GM12874 (cell line): ENCODE results near the gene FAM222A.

Experiments used
- TF ChIP-seq, protein P1 (sequence below): IDR thresholded peaks from 2 replicates; pipeline ENCODE4 v1.5.1; 2011; ENCODE audit warnings: low read depth, mild to moderate bottlenecking, control low read depth, low read length, moderate library complexity; ENCODE audit not compliant: insufficient read depth

Gene FAM222A

GRCh38 chr12:109783965-109784244, 70.3 kb downstream of the FAM222A start:
- TF ChIP-seq, protein P1, sequence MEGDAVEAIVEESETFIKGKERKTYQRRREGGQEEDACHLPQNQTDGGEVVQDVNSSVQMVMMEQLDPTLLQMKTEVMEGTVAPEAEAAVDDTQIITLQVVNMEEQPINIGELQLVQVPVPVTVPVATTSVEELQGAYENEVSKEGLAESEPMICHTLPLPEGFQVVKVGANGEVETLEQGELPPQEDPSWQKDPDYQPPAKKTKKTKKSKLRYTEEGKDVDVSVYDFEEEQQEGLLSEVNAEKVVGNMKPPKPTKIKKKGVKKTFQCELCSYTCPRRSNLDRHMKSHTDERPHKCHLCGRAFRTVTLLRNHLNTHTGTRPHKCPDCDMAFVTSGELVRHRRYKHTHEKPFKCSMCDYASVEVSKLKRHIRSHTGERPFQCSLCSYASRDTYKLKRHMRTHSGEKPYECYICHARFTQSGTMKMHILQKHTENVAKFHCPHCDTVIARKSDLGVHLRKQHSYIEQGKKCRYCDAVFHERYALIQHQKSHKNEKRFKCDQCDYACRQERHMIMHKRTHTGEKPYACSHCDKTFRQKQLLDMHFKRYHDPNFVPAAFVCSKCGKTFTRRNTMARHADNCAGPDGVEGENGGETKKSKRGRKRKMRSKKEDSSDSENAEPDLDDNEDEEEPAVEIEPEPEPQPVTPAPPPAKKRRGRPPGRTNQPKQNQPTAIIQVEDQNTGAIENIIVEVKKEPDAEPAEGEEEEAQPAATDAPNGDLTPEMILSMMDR, result no peak

GRCh38 chr12:109785854-109786253, 72.2 kb downstream of the FAM222A start:
- TF ChIP-seq, protein P1, result no peak

DNA sequence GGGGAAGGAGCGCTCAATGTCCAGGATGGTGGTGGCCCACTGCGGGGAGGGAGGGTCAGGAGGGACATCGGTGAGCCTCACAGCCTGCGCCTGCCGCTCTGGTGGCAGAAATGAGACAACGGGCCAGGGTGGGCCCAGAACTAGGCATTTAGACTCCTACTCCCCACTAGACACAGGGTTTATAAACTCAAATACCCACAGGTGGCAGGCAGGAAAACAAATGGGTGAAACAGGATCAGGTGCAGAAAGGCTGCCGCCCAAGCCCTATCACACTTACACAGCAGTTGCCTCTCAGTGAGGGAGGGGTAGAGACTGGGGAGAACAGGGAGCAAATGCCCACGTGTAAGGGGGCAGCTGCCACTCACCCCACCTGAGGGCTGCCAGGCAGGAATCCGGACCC, 73.2 kb downstream of the FAM222A start:
- TF ChIP-seq, protein P1, result no peak

DNA sequence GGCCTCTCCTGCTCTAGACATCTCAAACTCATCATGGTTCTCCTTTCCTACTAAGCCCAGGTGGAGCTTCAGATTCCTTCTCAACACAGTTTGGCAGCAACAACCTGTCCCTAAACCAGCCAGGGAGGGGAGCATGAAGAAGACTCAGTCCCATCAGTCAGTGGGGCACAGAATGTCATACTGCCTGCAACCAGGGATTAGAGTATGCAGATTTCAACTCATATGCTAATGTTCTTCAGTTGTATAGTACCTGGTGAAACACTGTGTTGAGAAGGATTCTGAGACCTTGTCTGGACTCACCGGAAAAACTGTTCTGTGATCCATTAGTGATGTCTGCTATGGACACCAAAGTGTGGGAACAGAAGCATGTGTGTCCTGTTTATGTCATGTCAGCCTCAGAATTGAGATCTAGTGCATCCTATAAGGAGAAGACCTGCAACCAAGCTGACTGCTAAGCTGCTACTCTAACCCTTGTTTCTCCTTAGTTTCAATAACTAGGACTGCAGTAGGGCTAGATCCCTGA, 76.0 kb downstream of the FAM222A start:
- TF ChIP-seq, protein P1, result no peak

GRCh38 chr12:109792992-109793391, 79.4 kb downstream of the FAM222A start:
- TF ChIP-seq, protein P1, result no peak

DNA sequence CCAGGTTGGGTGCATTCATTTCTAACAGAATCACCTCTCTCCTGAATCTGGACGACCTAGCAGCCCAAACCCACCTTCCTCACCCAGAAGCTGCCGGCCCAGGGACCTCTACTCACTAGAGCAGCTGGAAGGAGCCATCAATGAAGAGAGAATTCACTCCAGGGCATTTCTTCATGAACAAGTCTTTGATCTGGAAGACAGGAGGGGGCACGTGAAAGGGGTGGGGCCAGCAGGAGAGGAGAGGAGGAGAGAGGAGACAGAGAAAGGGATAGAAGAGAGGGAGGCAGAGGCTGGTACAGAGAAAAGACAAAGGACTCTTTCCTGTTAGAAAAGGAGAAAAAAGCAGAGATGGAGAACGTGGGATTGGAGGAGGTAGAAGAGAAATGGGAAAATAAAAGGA, 79.8 kb downstream of the FAM222A start:
- TF ChIP-seq, protein P1, result no peak

GRCh38 chr12:109793826-109794501, 80.3 kb downstream of the FAM222A start:
- TF ChIP-seq, protein P1, result no peak
